ENCODE data around the gene DACT3. TPM values are rescaled to one million over a fixed set of nuclear protein-coding genes. Genes with fewer than 3 reads are reported as not detected.
A peak's percentile ranks its signal among the peaks of the same experiment; 100 is the strongest.

Gene DACT3
- total and polyA plus RNA-seq, 2 of the 4 experiments (the other 2 are of a cell fraction) = 1.6 to 4.9 TPM

DNA sequence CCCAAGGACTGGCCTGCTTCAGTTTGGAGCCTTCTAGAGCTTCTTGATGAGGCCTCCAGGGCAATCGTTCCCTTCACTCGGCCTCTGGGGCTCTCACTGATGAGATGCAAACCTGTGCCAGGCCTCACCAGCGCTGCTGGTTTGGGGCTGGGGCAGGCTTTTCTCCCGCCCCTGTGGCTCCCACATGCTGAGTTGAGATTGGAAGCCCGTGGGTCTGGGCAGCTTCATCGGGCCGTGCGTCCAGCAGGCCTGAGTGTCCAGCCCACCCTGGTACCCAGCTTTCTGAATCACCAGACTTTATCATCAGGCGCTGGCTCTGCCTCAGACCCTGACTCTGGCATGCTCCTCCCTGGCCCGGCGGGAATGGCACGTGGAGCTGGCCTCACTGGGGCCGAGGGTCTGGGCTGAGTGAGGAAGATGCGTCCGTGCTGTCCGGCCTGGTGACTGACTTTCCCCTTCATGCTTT is 55.6 kb downstream of the DACT3 start:
- CTCF ChIA-PET = interaction anchor here (0.8 kb wide), 1 partner anchor 26 kb away, joined by 3 read pairs; no protein-coding TSS in a partner anchor
- Histone ChIP-seq H4K5ac (ENCODE audit: low read depth, low read length) (no peak overlapping the region), H3K9me1 (ENCODE audit: insufficient read depth, low read length) (peaks cover 10% of the 10 kb centered on the region), H3K27me3 (ENCODE audit: control insufficient read depth, insufficient read depth, low read length) (no peaks in the 10 kb centered on the region), H4K20me1 (ENCODE audit: insufficient read depth, low read length) (peaks cover 71% of the 10 kb centered on the region), H4K91ac (ENCODE audit: insufficient read depth, low read depth, low read length) (no peak overlapping the region), H3K4me1 (ENCODE audit: control insufficient read depth, insufficient read depth, low read length) (peaks cover 15% of the 10 kb centered on the region), H2AK5ac (ENCODE audit: low read depth, low read length) (no peak overlapping the region), H3K4ac (ENCODE audit: low read depth, low read length) (no peak overlapping the region), H4K8ac (ENCODE audit: low read depth in 2 of 2, low read length in 2 of 2) (no peak overlapping the region), H2BK120ac (ENCODE audit: low read depth, low read length) (no peak overlapping the region), H3K14ac (replicated peaks; ENCODE audit: low read depth, low read length) (no peak overlapping the region), H3K27ac (ENCODE audit: insufficient read depth, low read length) (no peak overlapping the region), H3K18ac (ENCODE audit: low read depth, low read length) (no peak overlapping the region), H2BK15ac (ENCODE audit: low read depth, low read length) (no peak overlapping the region), H2AK9ac (replicated peaks; ENCODE audit: low read depth, low read length, poor library complexity) (peak overlapping the region; percentile 31), H2AFZ (replicated peaks; ENCODE audit: low read length, poor library complexity) (no peak overlapping the region), H3K79me1 (ENCODE audit: low read depth in 1 of 2, low read length in 2 of 2) (peaks cover 3 to 72% of the 10 kb centered on the region in 2 experiments; a peak in 3 of 4 replicates), H3K23ac (ENCODE audit: low read depth, low read length) (no peak overlapping the region; the same call in 1 of the 2 replicates), H2BK5ac (ENCODE audit: low read depth, low read length, poor library complexity, severe bottlenecking) (no peak overlapping the region), H3K4me3 (ENCODE audit: insufficient read depth, low read depth, low read length) (no peak overlapping the region), H2BK20ac (ENCODE audit: low read depth, low read length) (no peak overlapping the region), H3K36me3 (ENCODE audit: control insufficient read depth, insufficient read depth, low read length) (peaks cover 49% of the 10 kb centered on the region), H3K4me2 (ENCODE audit: low read depth, low read length) (no peak overlapping the region), H3K56ac (ENCODE audit: extremely low read depth, insufficient read depth, low read length) (no peak overlapping the region), H3K9ac (ENCODE audit: low read depth, low read length) (no peak overlapping the region), H3K9me3 (ENCODE audit: control insufficient read depth, insufficient read depth, low read length) (no peaks in the 10 kb centered on the region)
- BruUV-seq (replicated peaks) = no TSS peak
- intact Hi-C loops (cut with micrococcal nuclease) (no loop called here), in situ Hi-C loops (cut with MboI; ENCODE audit: low sequenced_read_pairs) (no loop called here), dilution Hi-C loops (cut with HindIII; ENCODE audit: low sequenced_read_pairs, unreplicated experiment) (no loop called here)
- POLR2A ChIA-PET (ENCODE audit: unreplicated experiment) = no interaction called here
- no CpG with 5 or more reads among the region's 16 CpGs for WGBS, 2 experiments (ENCODE audit: extremely low coverage in 2 of 2, insufficient read length in 1 of 2)
- DNase-seq (no peak), ATAC-seq (ENCODE audit: low read depth) (no peak)
- TF ChIP-seq NFE2L2 (IDR thresholded peaks at IDR 0.05; ENCODE audit: low read depth, low read length) (no peak), SMC3 (IDR thresholded peaks at IDR 0.05; ENCODE audit: low read depth, low read length) (no peak), CHD1 (IDR thresholded peaks at IDR 0.05; ENCODE audit: low read depth, low read length) (no peak), POLR2A (IDR thresholded peaks at IDR 0.05; ENCODE audit: low read depth, low read length) (no peak), MXI1 (IDR thresholded peaks at IDR 0.05; ENCODE audit: borderline replicate concordance, low read depth, low read length) (no peak), MAFK (IDR thresholded peaks at IDR 0.05; ENCODE audit: low read depth, low read length) (no peak), RAD21 (IDR thresholded peaks at IDR 0.05; ENCODE audit: low read length) (no peak), BHLHE40 (IDR thresholded peaks at IDR 0.05; ENCODE audit: low read depth, low read length) (no peak), RFX5 (IDR thresholded peaks at IDR 0.05; ENCODE audit: low read depth, low read length) (no peak), MAZ (IDR thresholded peaks at IDR 0.05; ENCODE audit: borderline replicate concordance, low read depth, low read length) (no peak), RCOR1 (IDR thresholded peaks at IDR 0.05; ENCODE audit: insufficient replicate concordance, low read length) (no peak), CEBPB (IDR thresholded peaks at IDR 0.05; ENCODE audit: low read depth, low read length) (no peak), FOS (IDR thresholded peaks at IDR 0.05; ENCODE audit: low read depth, low read length) (no peak)
- TF ChIP-seq, protein P1, sequence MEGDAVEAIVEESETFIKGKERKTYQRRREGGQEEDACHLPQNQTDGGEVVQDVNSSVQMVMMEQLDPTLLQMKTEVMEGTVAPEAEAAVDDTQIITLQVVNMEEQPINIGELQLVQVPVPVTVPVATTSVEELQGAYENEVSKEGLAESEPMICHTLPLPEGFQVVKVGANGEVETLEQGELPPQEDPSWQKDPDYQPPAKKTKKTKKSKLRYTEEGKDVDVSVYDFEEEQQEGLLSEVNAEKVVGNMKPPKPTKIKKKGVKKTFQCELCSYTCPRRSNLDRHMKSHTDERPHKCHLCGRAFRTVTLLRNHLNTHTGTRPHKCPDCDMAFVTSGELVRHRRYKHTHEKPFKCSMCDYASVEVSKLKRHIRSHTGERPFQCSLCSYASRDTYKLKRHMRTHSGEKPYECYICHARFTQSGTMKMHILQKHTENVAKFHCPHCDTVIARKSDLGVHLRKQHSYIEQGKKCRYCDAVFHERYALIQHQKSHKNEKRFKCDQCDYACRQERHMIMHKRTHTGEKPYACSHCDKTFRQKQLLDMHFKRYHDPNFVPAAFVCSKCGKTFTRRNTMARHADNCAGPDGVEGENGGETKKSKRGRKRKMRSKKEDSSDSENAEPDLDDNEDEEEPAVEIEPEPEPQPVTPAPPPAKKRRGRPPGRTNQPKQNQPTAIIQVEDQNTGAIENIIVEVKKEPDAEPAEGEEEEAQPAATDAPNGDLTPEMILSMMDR (conservative IDR thresholded peaks at IDR 0.05; ENCODE audit: low read depth, low read length) = no peak
- TF ChIP-seq, protein P2, sequence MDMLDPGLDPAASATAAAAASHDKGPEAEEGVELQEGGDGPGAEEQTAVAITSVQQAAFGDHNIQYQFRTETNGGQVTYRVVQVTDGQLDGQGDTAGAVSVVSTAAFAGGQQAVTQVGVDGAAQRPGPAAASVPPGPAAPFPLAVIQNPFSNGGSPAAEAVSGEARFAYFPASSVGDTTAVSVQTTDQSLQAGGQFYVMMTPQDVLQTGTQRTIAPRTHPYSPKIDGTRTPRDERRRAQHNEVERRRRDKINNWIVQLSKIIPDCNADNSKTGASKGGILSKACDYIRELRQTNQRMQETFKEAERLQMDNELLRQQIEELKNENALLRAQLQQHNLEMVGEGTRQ (IDR thresholded peaks at IDR 0.05; ENCODE audit: low read depth, low read length) = no peak
- TF ChIP-seq, protein P3, sequence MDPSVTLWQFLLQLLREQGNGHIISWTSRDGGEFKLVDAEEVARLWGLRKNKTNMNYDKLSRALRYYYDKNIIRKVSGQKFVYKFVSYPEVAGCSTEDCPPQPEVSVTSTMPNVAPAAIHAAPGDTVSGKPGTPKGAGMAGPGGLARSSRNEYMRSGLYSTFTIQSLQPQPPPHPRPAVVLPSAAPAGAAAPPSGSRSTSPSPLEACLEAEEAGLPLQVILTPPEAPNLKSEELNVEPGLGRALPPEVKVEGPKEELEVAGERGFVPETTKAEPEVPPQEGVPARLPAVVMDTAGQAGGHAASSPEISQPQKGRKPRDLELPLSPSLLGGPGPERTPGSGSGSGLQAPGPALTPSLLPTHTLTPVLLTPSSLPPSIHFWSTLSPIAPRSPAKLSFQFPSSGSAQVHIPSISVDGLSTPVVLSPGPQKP (IDR thresholded peaks at IDR 0.05; ENCODE audit: borderline replicate concordance, low read depth, low read length) = no peak
